HEK293 (cell line): Measurements from ENCODE around the gene HERC2.

Source experiments
- CTCF ChIA-PET: fragments of 350-600 bp; formaldehyde crosslinking; extraction: SDS; loops from one replicate; lab custom pipeline; 2021; ENCODE audit warnings: antibody characterized with exemption; lab: Yijun Ruan, JAX
- POLR2A ChIA-PET: fragments of 300-600 bp; formaldehyde crosslinking; extraction: SDS; loops from one replicate; lab custom pipeline; 2020; ENCODE audit warnings: antibody characterized with exemption, inconsistent platforms; lab: Yijun Ruan, JAX
- H3K27ac ChIP-seq: fragments of 200-500 bp; sonication (Bioruptor generic); 2 replicates; pipeline ENCODE4 v1.5.1; 2014; ENCODE audit warnings: low read depth, low read length, control low read depth, inconsistent platforms; ENCODE audit errors: extremely low read depth
- H3K36me3 ChIP-seq, 2 experiments: fragments of 200-500 bp in 1 of 2; sonication (Bioruptor generic) in 1 of 2; 1 replicate in 1 of 2; 2 replicates in 1 of 2; pipeline ENCODE4 v1.5.1; 2014 to 2017; ENCODE audit warnings: inconsistent platforms in 2 of 2, low read length in 2 of 2; ENCODE audit not compliant: control insufficient read depth in 2 of 2, insufficient read depth in 1 of 2
- H3K4me1 ChIP-seq: fragments of 200-500 bp; sonication (Bioruptor generic); 2 replicates; pipeline ENCODE4 v1.5.1; 2014; ENCODE audit warnings: mild to moderate bottlenecking, low read length, inconsistent platforms; ENCODE audit not compliant: control insufficient read depth, insufficient read depth
- H3K4me3 ChIP-seq: 2 replicates; pipeline ENCODE4 v1.5.1; 2011; ENCODE audit warnings: low read depth, mild to moderate bottlenecking, control low read depth, low read length, moderate library complexity
- H3K9me3 ChIP-seq: fragments of 200-500 bp; sonication (Bioruptor generic); 2 replicates; pipeline ENCODE4 v1.5.1; 2014; ENCODE audit warnings: low read depth, low read length, inconsistent platforms; ENCODE audit not compliant: control insufficient read depth, insufficient read depth
- CTCF ChIP-seq: fragments of 450-650 bp; formaldehyde crosslinking; IDR thresholded peaks from 2 replicates; pipeline ENCODE4 v1.5.1; 2016; ENCODE audit warnings: missing biosample characterization, missing genetic modification characterization
- SCRT2 ChIP-seq: fragments of 450-650 bp; formaldehyde crosslinking; IDR thresholded peaks from 2 replicates; pipeline ENCODE4 v1.5.1; 2016; ENCODE audit warnings: missing biosample characterization, missing genetic modification characterization
- ZBTB48 ChIP-seq: fragments of 450-650 bp; formaldehyde crosslinking; IDR thresholded peaks from 2 replicates; pipeline ENCODE4 v1.5.1; 2016; ENCODE audit warnings: missing biosample characterization, missing genetic modification characterization
- ZFP37 ChIP-seq: fragments of 450-650 bp; formaldehyde crosslinking; IDR thresholded peaks from 2 replicates; pipeline ENCODE4 v1.5.1; 2016; ENCODE audit warnings: missing biosample characterization, missing genetic modification characterization
- ZNF10 ChIP-seq: fragments of 450-650 bp; formaldehyde crosslinking; IDR thresholded peaks from 2 replicates; pipeline ENCODE4 v1.5.1; 2017; ENCODE audit warnings: missing biosample characterization, missing genetic modification characterization
- ZNF221 ChIP-seq: fragments of 450-650 bp; formaldehyde crosslinking; IDR thresholded peaks from 2 replicates; pipeline ENCODE4 v1.5.1; 2017; ENCODE audit warnings: missing biosample characterization, missing genetic modification characterization, borderline replicate concordance
- ZNF324 ChIP-seq: fragments of 450-650 bp; formaldehyde crosslinking; IDR thresholded peaks from 2 replicates; pipeline ENCODE4 v1.5.1; 2016; ENCODE audit warnings: missing biosample characterization, missing genetic modification characterization
- ZNF514 ChIP-seq: fragments of 450-650 bp; formaldehyde crosslinking; IDR thresholded peaks from 2 replicates; pipeline ENCODE4 v1.5.1; 2016; ENCODE audit warnings: missing biosample characterization, missing genetic modification characterization
- ZNF654 ChIP-seq: fragments of 450-650 bp; formaldehyde crosslinking; IDR thresholded peaks from 2 replicates; pipeline ENCODE4 v1.5.1; 2016; ENCODE audit warnings: low read depth, missing biosample characterization, missing genetic modification characterization
- ZNF660 ChIP-seq: fragments of 450-650 bp; IDR thresholded peaks from 2 replicates; pipeline ENCODE4 v1.5.1; 2018; ENCODE audit warnings: missing biosample characterization, mild to moderate bottlenecking, missing genetic modification characterization
- ZNF76 ChIP-seq: fragments of 450-650 bp; formaldehyde crosslinking; IDR thresholded peaks from 2 replicates; pipeline ENCODE4; 2016; ENCODE audit warnings: low read depth, missing biosample characterization, missing genetic modification characterization, borderline replicate concordance
- TF ChIP-seq, protein P1 (sequence below): fragments of 450-650 bp; formaldehyde crosslinking; IDR thresholded peaks from 2 replicates; pipeline ENCODE4 v1.5.1; 2016; ENCODE audit warnings: missing biosample characterization, missing genetic modification characterization

HERC2 gene

GRCh38 chr15:28125673-28126651, 196.0 kb downstream of the HERC2 start:
- POLR2A ChIA-PET = no interaction called here
- peak; percentile 61 for TF ChIP-seq ZNF654 (tag by site-specific recombination)
- TF ChIP-seq ZNF76 (tag by site-specific recombination) = no peak
- TF ChIP-seq, all 188 proteins: peak for 1
- Histone ChIP-seq H3K36me3 (peaks cover 0 to 73% of the 10 kb centered on the region in 2 experiments; a peak in 1 of 3 replicates), H3K4me3 (no peak overlapping the region), H3K27ac (no peak overlapping the region), H3K9me3 (no peaks in the 10 kb centered on the region), H3K4me1 (no peaks in the 10 kb centered on the region)
- CTCF ChIA-PET = interaction anchor here (0.5 to 1.3 kb wide), 16 partner anchors 11 to 767 kb away, joined by 3 to 5 read pairs (median 3); partner anchors contain the start of gene OCA2

DNA sequence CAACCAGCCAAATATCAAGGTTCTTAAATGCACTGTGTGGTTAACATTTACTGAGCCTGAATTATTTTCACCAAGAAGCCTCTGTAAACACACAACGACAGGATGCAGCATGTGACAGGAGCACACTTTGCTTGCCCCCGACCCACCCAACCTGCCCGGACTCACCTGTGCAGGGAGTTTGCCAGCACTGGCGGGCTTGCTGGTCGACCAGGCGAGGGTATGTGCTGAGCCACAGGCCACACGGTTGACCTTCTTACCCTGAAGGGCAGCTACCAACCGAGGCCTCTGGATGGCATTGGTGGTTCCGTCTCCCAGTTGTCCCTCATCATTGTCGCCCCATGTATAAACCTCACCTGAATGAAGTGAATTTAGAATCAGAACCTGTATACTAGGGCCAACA, 197.1 kb downstream of the HERC2 start:
- no peak overlapping the region for H3K27ac ChIP-seq
- ChIA-PET CTCF (interaction anchor here (0.7 kb wide), 1 partner anchor 104 kb away, joined by 3 read pairs; no protein-coding TSS in a partner anchor), POLR2A (no interaction called here)
- peaks cover 0 to 73% of the 10 kb centered on the region in 2 experiments; a peak in 1 of 3 replicates for H3K36me3 ChIP-seq
- no peaks in the 10 kb centered on the region for H3K9me3 ChIP-seq
- no peak overlapping the region for H3K4me3 ChIP-seq
- H3K4me1 ChIP-seq = no peaks in the 10 kb centered on the region
- TF ChIP-seq ZNF221 = no peak
- no peak for TF ChIP-seq ZNF660 (tag by site-specific recombination)
- TF ChIP-seq ZNF514 (tag by site-specific recombination) = no peak
- TF ChIP-seq, protein P1, sequence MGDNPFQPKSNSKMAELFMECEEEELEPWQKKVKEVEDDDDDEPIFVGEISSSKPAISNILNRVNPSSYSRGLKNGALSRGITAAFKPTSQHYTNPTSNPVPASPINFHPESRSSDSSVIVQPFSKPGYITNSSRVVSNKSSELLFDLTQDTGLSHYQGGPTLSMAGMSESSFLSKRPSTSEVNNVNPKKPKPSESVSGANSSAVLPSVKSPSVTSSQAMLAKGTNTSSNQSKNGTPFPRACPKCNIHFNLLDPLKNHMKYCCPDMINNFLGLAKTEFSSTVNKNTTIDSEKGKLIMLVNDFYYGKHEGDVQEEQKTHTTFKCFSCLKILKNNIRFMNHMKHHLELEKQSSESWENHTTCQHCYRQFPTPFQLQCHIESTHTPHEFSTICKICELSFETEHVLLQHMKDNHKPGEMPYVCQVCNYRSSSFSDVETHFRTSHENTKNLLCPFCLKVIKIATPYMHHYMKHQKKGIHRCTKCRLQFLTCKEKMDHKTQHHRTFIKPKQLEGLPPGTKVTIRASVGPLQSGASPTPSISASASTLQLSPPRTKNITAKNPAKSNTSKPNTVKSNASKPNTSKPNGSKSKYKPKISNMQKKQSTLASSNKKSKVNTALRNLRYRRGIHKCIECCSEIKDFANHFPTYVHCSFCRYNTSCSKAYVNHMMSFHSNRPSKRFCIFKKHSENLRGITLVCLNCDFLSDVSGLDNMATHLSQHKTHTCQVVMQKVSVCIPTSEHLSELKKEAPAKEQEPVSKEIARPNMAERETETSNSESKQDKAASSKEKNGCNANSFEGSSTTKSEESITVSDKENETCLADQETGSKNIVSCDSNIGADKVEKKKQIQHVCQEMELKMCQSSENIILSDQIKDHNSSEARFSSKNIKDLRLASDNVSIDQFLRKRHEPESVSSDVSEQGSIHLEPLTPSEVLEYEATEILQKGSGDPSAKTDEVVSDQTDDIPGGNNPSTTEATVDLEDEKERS (tag by site-specific recombination) = no peak

DNA sequence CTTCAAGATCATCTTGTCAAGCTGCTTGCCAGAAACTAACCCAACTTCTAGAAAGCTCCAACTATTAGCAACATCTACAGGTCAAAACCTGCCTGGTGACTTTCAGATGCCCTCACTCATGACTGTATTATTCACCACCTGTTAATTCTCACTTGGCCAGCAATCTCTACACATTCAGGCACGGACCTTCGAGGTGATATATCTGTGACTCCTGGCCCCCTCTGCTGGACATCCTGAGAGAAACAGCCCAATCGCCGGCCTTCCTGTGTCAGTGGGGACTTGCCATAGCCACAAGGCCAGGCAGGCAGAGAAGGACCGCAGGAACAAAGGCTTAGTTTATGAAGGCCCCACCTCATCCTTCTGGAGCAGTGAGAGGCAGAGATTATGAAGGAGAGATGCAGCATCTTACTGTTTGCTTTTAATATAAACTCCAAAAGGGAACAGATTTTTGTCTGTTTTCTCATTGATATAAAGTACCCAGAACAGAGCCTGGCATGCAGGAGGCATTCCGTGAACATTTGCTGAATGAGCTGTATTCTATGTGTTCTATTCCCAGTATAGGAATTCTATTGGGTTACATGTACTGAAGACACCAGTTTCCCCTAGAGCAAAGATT, 198.5 kb downstream of the HERC2 start:
- H3K4me1 ChIP-seq = no peaks in the 10 kb centered on the region
- H3K36me3 ChIP-seq = peaks cover 0 to 75% of the 10 kb centered on the region in 2 experiments; a peak in 2 of 3 replicates
- no peak overlapping the region for H3K4me3 ChIP-seq
- H3K27ac ChIP-seq = no peak overlapping the region
- no peaks in the 10 kb centered on the region for H3K9me3 ChIP-seq
- TF ChIP-seq CTCF = 0 out of 2 replicates have a peak, but pooled peaks have one; percentile 19
- no peak for TF ChIP-seq ZBTB48 (tag by site-specific recombination)
- TF ChIP-seq ZNF324 (tag by site-specific recombination) = no peak
- TF ChIP-seq SCRT2 (tag by site-specific recombination) = peak; percentile 86
- TF ChIP-seq ZNF654 (tag by site-specific recombination) = peak; percentile 41
- no peak for TF ChIP-seq ZNF10 (tag by site-specific recombination)
- TF ChIP-seq ZFP37 = no peak
- ChIA-PET CTCF (interaction anchor here (0.6 to 1.4 kb wide), 5 partner anchors 20 to 268 kb away, joined by 3 to 6 read pairs (median 3); no protein-coding TSS in a partner anchor), POLR2A (no interaction called here)
